HG02943 (cell line): Measurements from ENCODE around the gene ITPK1.
"Not testable (repeated sequence)": the region's sequence is repeated elsewhere in the genome, so short reads cannot be mapped to it uniquely, and the experiment has no call there.

Experiments used
- ATAC-seq: cut with Tn5 transposase; IDR thresholded peaks from one replicate; pipeline ENCODE4 v1.9.1; 2021; ENCODE audit warnings: mild to moderate bottlenecking, low read depth, moderate library complexity; ENCODE audit not compliant: unreplicated experiment

ITPK1 gene

DNA sequence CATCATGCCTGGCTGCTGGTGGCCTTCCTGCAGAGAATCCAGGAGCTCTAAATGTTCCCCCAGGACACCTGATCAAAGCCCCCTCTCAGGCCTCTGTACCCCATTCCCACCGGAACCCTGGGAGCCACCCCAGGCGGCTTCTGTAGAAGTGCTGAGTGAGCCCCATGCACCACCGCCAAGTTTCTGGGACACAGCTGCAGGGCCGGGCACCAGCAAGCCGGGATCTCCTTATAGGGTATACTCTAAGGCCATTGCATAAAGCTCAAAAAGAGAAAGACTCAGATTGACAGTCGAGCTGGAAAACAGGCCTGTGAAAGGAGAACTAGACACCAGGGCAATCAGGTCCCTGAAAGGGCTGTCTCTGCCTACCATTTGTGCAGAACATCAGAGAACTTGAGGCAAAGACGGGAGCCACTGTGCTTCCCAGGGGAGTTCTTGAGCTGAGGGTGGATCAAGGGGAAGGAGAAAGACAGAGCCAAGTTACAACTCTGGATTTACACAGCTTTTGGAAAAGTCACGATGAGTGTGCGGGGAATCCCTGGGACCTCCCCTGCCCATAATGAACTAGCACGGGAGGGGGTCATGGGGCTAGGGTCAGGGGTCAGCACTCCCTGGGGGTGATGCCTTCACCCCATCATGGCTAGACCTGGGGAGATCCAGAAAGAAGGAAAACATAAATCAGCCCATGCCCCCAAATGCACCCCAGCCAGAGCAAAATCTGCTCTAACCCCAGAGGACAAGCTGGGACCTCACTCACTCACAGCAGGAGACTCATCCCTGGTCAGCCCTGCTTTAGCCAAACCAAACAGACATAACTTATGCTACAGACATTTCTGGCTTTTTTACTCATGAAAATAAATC is 51.1 kb downstream of the ITPK1 start:
- ATAC-seq: no peak

GRCh38 chr14:93063393-93063792 is 52.3 kb downstream of the ITPK1 start:
- no peak for ATAC-seq

- no peak for ATAC-seq
Observed at GRCh38 chr14:93062890-93063289, 52.8 kb downstream of the ITPK1 start.

DNA sequence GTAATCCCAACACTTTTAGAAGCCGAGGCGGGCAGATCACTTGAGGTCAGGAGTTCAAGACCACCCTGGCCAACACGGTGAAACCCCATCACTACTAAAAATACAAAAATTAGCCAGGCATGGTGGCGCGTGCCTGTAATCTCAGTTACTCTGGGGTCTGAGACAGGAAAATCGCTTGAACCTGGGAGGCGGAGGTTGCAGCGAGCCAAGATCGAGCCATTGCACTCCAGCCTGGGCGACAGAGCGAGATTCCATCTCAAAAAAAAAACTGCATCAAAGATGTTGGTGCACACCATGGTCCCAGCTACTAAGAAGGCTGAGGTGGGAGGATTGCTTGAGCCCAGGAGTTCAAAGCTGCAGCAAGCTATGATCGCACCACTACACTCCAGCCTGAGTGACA is 53.7 kb downstream of the ITPK1 start:
- not testable (repeated sequence) for ATAC-seq

DNA sequence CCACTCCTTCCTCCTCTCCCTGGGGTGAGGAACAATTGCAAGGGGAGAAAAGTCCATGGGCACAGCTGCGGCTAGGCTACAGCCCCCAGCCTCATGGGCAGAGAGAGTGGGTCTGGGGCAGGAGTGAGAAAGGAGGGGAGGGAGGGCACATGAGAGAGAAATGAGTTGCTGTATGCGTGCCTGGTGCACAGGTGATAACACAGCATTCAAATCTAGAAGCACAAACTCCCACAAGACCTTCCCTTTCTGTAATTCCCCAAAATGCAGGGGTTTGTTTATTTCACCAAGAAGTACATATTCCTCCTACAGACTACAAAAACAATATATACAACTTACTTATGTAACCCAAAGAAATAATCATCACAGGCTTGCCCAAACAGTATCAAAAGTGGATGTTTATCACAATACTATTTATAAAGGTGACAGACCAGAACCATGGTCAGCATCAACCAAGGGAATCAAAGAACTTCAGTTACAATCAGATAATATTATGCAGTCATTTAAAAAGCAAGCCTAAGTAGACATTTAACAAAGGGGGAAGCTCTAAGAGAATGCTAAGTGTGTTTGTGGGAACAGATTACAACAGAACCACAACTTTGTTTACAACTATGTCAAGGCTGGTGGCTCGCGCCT is 54.2 kb downstream of the ITPK1 start:
- no peak for ATAC-seq

DNA sequence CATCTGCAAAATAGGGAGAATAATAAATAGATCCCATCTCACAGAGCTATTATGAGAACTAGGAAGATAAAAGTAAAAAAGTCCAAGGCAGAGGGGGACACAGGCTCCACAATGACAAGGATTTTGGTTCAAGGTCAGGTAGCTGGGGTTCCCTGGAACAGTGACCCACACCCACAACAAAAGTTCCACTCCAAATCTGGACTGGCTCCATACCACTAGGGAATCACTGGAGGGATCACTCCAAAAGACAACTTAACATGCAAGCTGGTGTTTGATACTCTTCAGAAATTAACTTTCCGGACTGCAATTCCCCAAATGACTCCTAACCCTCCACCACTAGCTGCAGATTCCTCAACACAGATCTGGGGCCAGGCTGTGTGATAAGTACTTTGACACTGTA is 54.9 kb downstream of the ITPK1 start:
- no peak for ATAC-seq

DNA sequence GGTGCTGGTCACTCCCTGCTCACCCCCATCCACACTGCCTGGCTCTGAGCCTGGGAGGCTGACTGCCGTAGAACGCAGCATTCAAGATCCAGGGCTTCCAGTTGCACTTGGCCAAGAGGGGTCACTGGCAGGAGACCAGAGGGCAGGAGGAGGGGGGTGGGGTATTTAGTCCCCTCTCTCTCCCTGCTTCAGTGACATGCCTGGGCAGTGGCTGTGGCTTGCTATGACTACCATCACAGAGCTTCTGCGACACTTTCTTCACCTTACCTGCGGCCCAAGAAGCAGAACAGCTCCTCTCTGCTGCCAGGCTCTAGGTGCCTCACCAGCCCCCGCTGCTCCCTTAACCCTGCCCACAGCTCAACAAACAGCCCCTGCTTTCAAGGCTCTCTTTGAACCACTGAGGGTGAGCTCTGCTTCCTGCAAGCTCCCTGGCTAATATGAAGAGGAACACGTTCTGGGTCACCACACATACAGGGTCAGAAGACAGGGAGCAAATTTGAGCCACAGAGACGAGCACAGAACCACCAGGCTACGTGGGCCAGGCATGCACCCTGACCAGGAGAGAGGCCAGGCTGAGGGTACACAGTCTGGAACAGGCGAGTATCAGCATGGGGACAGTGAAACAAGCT is 55.7 kb downstream of the ITPK1 start:
- no peak for ATAC-seq

GRCh38 chr14:93059260-93059659 is 56.5 kb downstream of the ITPK1 start:
- no peak for ATAC-seq

DNA sequence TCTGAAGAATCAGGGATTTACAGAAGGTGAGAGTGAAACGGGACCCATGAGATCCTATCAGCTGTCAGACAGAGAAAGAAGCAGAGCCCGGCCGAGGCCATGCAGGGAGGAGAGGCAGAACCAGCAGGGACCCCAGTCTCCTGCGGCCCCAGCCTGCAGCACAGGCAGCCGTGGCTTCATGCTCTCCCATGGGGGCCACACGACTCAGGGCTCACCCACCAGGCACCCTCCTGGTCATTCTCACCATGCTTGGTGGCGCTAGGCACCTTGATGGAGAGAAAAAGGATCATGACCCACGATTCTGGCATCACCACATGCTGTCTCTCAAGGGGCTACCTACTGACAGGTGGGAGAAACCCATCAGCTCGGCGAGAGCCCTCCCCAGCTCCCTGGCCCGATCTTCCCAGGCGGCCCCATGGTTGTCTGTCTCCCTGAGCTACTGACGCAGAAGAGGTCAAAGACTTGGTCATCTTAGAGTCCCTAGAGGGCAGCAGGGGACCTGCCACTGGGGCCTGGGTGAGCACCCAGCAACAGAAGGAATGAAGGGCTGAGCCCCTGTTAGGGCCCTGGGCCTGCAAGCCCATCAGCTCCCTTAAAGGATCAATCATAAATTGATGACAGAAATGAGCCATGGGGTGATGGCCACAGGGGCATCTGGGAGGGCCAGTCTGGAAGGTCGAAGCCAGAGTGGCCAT is 58.0 kb downstream of the ITPK1 start:
- no peak for ATAC-seq

DNA sequence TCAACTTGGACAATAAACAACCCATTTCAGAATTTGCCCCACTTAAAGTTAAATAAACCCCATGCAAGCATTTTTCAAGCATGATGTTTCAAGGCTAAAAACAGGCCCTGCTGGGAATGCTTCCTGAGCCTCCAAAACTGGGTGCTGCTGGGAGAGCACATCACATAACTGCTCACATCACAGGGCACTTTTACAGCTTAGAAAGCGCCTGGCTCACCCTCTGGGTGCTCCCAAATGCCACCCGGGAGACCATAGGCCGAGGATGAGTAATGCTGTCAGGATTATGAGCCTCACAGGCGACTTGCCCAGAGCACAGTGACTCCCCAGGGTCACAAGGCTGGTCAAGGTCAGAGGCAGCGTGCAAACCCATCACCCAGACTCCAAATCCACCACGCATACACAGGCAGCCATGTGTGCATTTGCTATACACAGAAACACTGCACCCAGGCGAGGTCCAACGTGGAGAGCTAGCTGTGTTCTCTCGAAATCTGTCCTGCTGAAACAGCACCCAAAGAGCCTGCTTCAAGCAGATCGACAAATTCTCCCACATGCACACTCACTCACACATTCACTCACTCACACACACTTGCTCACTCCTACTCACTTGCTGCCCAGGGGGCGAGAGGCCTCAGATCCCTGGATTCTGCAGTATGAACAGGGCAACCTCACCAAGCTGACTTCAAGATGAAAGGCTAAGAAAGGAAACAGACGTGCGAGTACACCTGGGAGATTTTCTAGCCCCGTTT is 58.7 kb downstream of the ITPK1 start:
- ATAC-seq: no peak

- ATAC-seq: no peak
Observed at GRCh38 chr14:93056166-93056839, 59.4 kb downstream of the ITPK1 start.

GRCh38 chr14:93055651-93056115 is 60.0 kb downstream of the ITPK1 start:
- ATAC-seq: no peak

DNA sequence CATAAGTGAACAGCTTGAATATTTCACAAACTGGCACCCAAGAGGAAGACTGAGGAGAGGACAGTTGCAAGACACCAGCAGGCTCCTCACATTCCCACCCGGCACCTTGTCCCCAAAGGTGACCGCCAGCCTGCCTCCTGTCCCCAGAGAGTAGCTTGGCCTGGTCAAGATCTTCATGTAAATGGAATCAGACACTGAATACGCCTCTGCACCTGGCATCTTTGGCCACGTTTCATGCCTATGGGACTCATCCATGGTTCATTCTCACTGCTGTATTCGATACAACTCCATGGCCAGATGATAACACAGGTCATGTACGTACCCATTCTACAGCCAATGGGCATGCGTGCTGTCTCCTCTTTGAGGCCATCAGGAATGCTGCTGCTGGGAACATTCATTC is 60.8 kb downstream of the ITPK1 start:
- ATAC-seq: no peak

DNA sequence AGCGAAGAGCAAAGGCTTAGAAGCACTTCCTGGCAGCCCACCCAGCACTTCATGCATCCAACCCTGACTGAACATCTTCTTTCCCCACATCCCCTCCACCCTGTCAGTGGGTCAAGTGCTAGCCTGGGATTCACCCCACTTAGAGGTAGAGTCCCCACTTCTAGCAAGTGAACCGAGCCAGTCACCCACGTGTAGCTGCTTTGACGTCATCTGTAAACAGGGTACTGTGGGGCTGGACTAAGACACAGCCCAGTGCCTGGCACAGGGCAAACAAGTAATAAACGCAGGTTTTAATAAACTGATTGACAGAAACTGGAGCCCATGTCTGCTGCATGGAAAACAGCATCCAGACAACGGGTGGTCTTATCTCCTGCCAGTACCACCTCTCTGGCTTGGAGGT is 61.7 kb downstream of the ITPK1 start:
- ATAC-seq: no peak

DNA sequence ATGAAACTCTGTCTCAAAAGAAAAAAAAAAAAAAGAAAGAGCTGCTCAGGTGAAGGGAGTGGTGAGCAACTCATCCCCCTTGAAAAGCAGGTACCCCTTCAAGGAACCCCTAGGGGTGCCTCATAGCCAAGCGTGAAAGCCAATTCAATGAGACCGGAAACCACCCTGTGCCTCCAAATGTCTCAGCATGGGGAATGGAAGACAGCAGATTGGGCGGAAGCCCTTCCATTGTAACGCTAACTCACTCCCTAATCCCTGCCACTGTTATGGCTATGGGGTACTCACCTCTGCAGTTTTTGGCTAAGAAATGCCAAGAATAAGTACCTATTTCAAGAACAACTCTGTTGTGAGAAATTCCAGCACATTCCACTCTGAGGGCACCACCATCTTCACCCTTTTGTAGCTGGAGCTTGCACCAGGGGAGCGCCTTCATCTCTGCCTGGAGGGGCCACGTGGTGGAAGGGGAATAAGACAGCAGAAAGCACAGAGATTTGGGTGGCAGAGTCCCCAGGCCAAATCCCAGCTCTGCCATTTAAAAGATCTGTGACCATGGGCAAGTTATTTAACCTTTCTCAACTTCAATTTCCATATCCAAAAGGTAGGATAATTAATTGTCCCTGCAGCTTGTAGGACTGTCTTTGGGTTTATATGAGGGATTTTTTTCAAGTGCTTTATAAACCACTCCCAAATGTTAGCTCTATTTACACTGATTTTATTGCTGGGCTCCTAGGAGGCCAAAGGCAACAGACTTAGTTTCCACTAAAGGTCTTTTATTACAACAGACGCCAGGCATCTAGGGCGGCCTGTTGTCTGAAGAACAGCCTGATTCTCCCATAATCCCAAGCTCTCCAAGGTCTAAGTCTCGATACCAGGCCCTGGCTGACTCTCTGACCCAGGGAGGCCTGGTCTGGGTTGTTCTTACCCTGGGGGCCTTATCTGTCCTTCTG is 63.9 kb downstream of the ITPK1 start:
- no peak for ATAC-seq

- ATAC-seq: no peak
Observed at GRCh38 chr14:93050761-93051160, 65.0 kb downstream of the ITPK1 start.

DNA sequence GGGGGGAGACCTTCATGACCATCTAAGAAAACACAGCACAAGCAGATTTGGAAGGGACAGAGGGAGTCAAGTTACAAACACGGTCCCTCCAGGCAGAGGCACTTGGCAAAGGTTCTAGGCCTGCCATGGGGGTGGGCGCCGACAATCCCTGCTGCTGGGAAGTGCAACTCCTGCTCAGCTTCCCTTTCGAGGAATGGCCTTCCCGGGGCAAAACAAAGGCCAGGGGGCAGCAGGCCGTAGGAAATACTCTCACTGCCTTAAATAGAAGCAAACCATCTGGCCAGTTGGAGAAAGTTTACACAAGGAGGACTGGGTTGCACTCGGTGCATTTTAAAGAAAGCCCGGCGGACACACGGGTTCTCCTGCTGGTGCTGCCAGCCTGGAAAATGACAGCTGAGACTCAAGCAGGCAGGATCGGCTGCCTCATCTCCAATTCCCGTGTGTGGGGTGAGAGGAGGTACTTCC is 65.8 kb downstream of the ITPK1 start:
- ATAC-seq: no peak

DNA sequence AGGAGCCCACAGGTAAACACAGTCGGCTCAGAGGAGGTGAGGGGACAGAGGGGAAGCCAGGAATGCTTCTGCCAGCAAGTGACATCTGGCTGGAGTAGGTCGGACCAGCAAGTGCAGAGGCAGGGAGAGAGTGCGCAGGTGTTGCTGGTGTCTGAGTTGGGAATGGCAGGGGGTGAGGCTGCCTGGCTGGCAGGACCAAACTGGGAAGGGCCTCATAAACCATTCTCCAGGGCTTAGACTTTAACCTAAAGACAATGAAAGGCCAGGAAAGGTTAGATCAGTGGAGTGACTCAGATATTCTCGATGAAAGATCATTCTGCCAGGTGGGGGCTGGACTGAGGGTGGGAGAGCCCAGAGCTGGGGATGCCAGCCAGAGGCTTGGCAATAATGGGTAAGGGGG is 66.4 kb downstream of the ITPK1 start:
- no peak for ATAC-seq

DNA sequence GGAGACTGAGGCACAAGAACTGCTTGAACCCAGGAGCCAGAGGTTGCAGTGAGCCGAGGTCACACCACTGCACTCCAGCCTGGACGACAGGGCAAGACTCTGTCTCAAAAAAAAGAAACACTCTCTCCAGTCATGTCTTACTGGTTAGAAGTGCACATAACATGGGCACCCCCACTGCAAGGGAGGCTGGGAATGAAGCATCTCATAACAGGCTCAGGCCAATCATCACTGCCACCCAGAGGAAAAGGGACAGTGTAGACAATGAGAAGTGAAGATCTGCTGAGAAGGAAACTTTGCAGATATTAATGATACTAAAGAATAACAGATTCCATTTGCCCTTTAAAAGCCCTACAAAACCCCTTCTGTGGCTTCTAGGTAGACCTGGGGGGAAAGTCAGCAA is 66.9 kb downstream of the ITPK1 start:
- ATAC-seq: no peak
